T-helper 2 cell treated with Interferon-gamma antibody and Interleukin-4, amounts not matched to agents 5 μg/mL and 100 μg/mL, for 36 hours (primary cell): ENCODE results near the gene C16orf96.

Experiments used
- DNase-seq: peaks from one replicate; pipeline ENCODE4 v3.0.0; 2021; ENCODE audit warnings: low spot score
- H3K27ac Mint-ChIP-seq: one replicate; pipeline ENCODE4 v1.8.0; 2021; ENCODE audit warnings: mild to moderate bottlenecking, mixed read lengths
- H3K27me3 Mint-ChIP-seq: one replicate; pipeline ENCODE4 v1.8.0; 2021; ENCODE audit warnings: low read depth, mixed read lengths
- H3K36me3 Mint-ChIP-seq: one replicate; pipeline ENCODE4 v1.8.0; 2021; ENCODE audit warnings: low read depth, mixed read lengths
- H3K4me1 Mint-ChIP-seq: one replicate; pipeline ENCODE4 v1.8.0; 2021; ENCODE audit warnings: low read depth, mixed read lengths
- H3K4me3 Mint-ChIP-seq: one replicate; pipeline ENCODE4 v1.8.0; 2022; ENCODE audit warnings: mild to moderate bottlenecking, moderate library complexity, mixed read lengths
- H3K9me3 Mint-ChIP-seq: one replicate; pipeline ENCODE4 v1.8.0; 2021; ENCODE audit warnings: mixed read lengths

The C16orf96 gene

GRCh38 chr16:4588961-4589360, 32.8 kb downstream of the C16orf96 start:
- no peak overlapping the region for H3K27ac Mint-ChIP-seq
- H3K36me3 Mint-ChIP-seq = no peaks in the 10 kb centered on the region
- peaks cover 3% of the 10 kb centered on the region for H3K4me1 Mint-ChIP-seq
- no peak overlapping the region for H3K4me3 Mint-ChIP-seq
- H3K9me3 Mint-ChIP-seq = no peaks in the 10 kb centered on the region
- peaks cover 12% of the 10 kb centered on the region for H3K27me3 Mint-ChIP-seq
- DNase-seq = no peak

DNA sequence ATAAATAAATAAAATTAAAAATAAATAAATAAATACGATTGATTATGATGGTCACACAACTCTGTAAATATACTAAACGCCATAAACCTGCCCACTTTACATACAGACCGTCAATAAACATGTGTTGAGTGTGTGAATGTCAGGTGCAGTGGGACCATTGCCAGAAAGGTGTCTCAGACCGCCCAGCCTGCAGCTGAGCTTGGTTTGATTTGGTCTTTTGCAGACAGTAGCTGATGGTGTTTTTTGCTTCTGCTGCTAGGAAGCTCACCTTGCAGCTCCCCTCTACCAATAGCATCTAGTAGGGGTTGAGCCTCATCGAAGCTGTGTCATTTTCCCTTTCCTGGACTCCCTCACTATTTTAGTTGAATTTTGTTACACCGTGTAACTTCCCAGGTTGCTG, 35.1 kb downstream of the C16orf96 start:
- Mint-ChIP-seq H3K4me1 (no peaks in the 10 kb centered on the region), H3K27me3 (peaks cover 6% of the 10 kb centered on the region), H3K36me3 (no peaks in the 10 kb centered on the region), H3K4me3 (no peak overlapping the region), H3K9me3 (no peaks in the 10 kb centered on the region), H3K27ac (no peak overlapping the region)
- DNase-seq = no peak

GRCh38 chr16:4591706-4592470, 35.7 kb downstream of the C16orf96 start:
- Mint-ChIP-seq H3K9me3 (no peaks in the 10 kb centered on the region), H3K36me3 (no peaks in the 10 kb centered on the region), H3K27ac (no peak overlapping the region), H3K4me3 (no peak overlapping the region), H3K4me1 (no peaks in the 10 kb centered on the region), H3K27me3 (no peaks in the 10 kb centered on the region)
- no peak for DNase-seq

GRCh38 chr16:4593086-4593485, 36.9 kb downstream of the C16orf96 start:
- no peak for DNase-seq
- Mint-ChIP-seq H3K27me3 (no peaks in the 10 kb centered on the region), H3K27ac (no peak overlapping the region), H3K4me1 (no peaks in the 10 kb centered on the region), H3K36me3 (no peaks in the 10 kb centered on the region), H3K9me3 (no peaks in the 10 kb centered on the region), H3K4me3 (no peak overlapping the region)

GRCh38 chr16:4594433-4595410, 38.6 kb downstream of the C16orf96 start:
- Mint-ChIP-seq H3K27me3 (no peaks in the 10 kb centered on the region), H3K9me3 (no peaks in the 10 kb centered on the region), H3K27ac (no peak overlapping the region), H3K4me3 (no peak overlapping the region), H3K4me1 (no peaks in the 10 kb centered on the region), H3K36me3 (no peaks in the 10 kb centered on the region)
- DNase-seq = no peak

DNA sequence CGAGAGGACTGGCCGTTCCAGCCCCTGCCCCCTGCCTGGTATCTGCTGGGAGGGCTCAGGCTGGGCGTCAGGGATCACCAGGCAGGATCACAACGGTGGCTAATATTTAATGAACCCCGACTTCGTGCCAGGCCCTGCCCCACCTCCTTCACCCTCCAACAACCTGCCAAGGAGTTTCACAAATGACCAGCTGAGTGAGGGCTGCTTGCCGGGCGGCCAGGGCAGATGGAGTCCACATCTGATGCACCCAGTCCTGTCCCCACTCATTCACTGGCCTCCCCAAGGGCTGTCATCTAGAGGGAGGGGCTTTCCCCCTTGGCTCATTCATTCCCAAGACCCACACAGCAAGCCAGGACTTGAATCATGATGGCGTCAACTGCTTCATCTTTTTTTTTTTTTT, 41.0 kb downstream of the C16orf96 start:
- H3K27me3 Mint-ChIP-seq = no peaks in the 10 kb centered on the region
- H3K4me3 Mint-ChIP-seq = no peak overlapping the region
- H3K36me3 Mint-ChIP-seq = no peaks in the 10 kb centered on the region
- no peak overlapping the region for H3K27ac Mint-ChIP-seq
- DNase-seq = no peak
- no peaks in the 10 kb centered on the region for H3K9me3 Mint-ChIP-seq
- no peaks in the 10 kb centered on the region for H3K4me1 Mint-ChIP-seq

GRCh38 chr16:4599037-4599436, 42.9 kb downstream of the C16orf96 start:
- H3K4me1 Mint-ChIP-seq = no peaks in the 10 kb centered on the region
- no peak for DNase-seq

GRCh38 chr16:4599545-4599944, 43.4 kb downstream of the C16orf96 start:
- Mint-ChIP-seq H3K36me3 (no peaks in the 10 kb centered on the region), H3K4me1 (no peaks in the 10 kb centered on the region), H3K4me3 (no peak overlapping the region), H3K9me3 (no peaks in the 10 kb centered on the region), H3K27ac (no peak overlapping the region), H3K27me3 (no peaks in the 10 kb centered on the region)
- no peak for DNase-seq

More at GRCh38 chr16:4599037-4599436, 42.9 kb downstream of the C16orf96 start:
- Mint-ChIP-seq H3K27me3 (no peaks in the 10 kb centered on the region), H3K4me3 (no peak overlapping the region), H3K27ac (no peak overlapping the region), H3K36me3 (no peaks in the 10 kb centered on the region), H3K9me3 (no peaks in the 10 kb centered on the region)

DNA sequence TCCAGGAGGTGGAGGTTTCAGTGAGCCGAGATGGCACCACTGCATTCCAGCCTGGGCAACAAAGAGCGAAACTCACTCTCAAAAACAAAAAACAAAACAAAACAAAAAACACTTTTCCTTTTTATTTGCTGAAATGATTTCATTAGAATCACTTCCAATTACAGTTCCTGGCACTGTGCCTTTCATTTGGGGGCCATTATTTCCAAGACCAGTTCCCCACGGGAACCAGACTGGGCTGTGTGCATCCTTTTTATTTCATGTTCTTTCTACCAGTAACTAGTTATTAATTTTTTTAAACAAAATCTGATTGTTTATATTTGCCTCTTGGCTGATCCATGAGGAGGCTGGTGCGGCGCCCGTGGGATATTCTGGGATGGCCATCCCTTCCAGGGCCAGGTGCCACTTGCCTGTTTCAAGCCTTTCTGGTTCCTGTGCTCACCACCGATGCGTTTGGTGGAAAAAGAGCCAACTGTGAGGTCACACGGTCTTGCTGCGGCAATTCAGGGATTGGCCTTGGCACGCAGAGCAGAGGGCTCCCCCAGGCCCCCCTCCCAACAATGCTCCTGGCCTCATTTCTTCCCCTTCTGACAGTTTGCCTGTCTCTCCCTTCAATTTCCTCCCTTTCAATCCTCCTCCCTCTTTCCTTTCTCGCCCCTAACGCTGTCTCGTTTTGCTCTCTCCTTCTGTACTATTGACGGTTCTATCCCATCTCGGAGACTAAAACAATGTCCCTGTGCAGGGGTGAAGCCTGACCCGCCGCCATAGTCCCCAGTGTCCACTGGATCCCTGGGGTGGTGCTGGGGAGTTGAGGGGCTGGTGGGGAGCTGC, 45.1 kb downstream of the C16orf96 start:
- H3K4me3 Mint-ChIP-seq = no peak overlapping the region
- no peak overlapping the region for H3K27ac Mint-ChIP-seq
- no peaks in the 10 kb centered on the region for H3K9me3 Mint-ChIP-seq
- no peaks in the 10 kb centered on the region for H3K4me1 Mint-ChIP-seq
- no peak for DNase-seq
- H3K36me3 Mint-ChIP-seq = no peaks in the 10 kb centered on the region
- H3K27me3 Mint-ChIP-seq = no peaks in the 10 kb centered on the region

DNA sequence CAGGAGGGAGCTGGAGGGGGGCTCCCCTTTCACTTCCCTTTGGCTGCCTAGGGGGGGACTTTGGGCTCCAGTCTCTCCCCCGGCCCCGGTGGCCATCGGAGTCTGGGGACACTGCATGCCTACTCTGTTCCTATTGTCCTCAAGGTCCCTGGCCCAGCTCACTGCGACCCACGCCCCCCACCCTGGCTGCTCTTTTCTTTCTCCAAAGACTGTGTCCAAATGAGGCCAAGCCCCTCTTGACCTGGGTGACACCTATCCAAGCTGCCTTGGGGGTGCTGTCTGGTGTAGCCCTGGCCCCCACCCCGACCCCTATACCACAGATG, 45.7 kb downstream of the C16orf96 start:
- no peak overlapping the region for H3K4me3 Mint-ChIP-seq
- no peak for DNase-seq
- no peaks in the 10 kb centered on the region for H3K9me3 Mint-ChIP-seq
- H3K27me3 Mint-ChIP-seq = no peaks in the 10 kb centered on the region
- H3K36me3 Mint-ChIP-seq = no peaks in the 10 kb centered on the region
- H3K27ac Mint-ChIP-seq = no peak overlapping the region
- H3K4me1 Mint-ChIP-seq = no peaks in the 10 kb centered on the region

DNA sequence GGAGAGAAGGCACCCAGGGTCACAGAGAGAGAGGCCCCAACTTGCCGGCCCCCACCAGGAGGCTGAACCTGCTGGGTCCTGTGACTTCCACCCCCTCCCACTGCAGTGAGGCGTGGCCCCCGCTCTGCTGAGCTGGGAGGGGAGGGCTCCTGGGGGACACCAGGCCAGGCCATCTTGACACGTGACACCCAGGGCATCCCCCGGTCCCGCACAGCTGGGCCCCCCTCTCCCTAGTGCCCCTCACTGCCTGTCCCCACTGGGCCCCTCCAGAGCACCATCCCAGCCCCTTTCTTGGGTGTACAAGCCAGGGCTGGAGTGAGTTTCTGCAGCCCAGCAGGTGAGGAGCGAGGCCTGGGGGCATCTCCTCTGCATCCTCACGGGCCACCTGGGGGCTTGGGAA, 46.2 kb downstream of the C16orf96 start:
- Mint-ChIP-seq H3K9me3 (no peaks in the 10 kb centered on the region), H3K27me3 (no peaks in the 10 kb centered on the region), H3K27ac (no peak overlapping the region), H3K36me3 (no peaks in the 10 kb centered on the region), H3K4me3 (no peak overlapping the region), H3K4me1 (no peaks in the 10 kb centered on the region)
- no peak for DNase-seq

DNA sequence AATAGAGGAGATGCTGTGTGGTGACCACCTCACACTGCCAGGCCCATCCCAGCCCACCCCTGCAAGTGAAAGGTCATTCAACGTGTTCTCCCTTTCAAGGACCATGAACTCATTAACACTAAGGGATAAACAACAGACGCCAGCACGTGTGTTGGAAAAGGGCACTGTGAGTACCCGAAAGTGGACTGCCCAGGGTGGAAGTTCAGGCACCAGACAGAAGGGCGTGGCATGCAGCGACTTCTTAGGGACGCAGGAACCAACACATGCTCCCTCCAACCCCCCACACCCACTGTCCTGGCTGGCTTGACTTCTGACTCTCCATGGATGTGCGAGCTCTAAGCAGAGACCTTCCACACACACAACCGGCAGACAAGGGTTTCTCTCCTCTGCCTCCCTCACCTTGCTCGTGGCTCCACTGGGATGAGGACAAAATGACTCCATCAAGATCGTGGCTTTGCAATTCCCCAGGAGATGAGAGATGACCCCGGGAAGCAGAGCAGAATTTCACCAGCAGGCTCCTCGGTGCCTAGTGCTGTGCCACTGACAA, 47.6 kb downstream of the C16orf96 start:
- H3K4me3 Mint-ChIP-seq = no peak overlapping the region
- H3K36me3 Mint-ChIP-seq = no peaks in the 10 kb centered on the region
- no peak for DNase-seq
- H3K27ac Mint-ChIP-seq = no peak overlapping the region
- no peaks in the 10 kb centered on the region for H3K4me1 Mint-ChIP-seq
- no peaks in the 10 kb centered on the region for H3K9me3 Mint-ChIP-seq
- H3K27me3 Mint-ChIP-seq = no peaks in the 10 kb centered on the region

GRCh38 chr16:4604401-4604800, 48.3 kb downstream of the C16orf96 start:
- Mint-ChIP-seq H3K4me3 (no peak overlapping the region), H3K9me3 (no peaks in the 10 kb centered on the region), H3K27me3 (no peaks in the 10 kb centered on the region), H3K27ac (no peak overlapping the region), H3K4me1 (no peaks in the 10 kb centered on the region), H3K36me3 (no peaks in the 10 kb centered on the region)
- DNase-seq = no peak
